GM19240 (cell line): Measurements from ENCODE around the gene GNG3.
"Not testable (repeated sequence)": the region's sequence is repeated elsewhere in the genome, so short reads cannot be mapped to it uniquely, and the experiment has no call there.

Source experiments
- DNase-seq: peaks from one replicate; pipeline ENCODE4 v3.0.0; 2011; ENCODE audit warnings: low spot score; ENCODE audit not compliant: insufficient read length

The GNG3 gene

DNA sequence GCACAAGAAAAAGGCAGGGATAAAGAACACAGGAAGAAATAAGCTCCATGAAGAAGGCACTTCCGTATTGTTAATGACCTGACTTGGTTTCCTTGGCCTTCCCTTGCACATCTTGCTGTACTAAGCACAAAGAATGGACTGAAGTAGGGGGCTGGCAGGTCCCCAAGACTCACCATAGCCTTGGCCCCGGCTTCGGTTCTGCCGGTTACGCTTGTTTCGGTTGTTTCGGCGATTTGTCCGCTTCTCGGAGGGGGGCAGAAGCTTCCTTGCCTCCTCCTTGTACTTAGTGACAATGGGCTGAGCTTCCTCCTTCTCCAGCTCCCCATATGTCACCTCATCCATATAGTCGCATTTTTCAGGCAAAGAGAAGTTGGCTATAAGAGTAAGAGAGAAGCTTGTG is 9.3 kb downstream of the GNG3 start:
- no peak for DNase-seq

DNA sequence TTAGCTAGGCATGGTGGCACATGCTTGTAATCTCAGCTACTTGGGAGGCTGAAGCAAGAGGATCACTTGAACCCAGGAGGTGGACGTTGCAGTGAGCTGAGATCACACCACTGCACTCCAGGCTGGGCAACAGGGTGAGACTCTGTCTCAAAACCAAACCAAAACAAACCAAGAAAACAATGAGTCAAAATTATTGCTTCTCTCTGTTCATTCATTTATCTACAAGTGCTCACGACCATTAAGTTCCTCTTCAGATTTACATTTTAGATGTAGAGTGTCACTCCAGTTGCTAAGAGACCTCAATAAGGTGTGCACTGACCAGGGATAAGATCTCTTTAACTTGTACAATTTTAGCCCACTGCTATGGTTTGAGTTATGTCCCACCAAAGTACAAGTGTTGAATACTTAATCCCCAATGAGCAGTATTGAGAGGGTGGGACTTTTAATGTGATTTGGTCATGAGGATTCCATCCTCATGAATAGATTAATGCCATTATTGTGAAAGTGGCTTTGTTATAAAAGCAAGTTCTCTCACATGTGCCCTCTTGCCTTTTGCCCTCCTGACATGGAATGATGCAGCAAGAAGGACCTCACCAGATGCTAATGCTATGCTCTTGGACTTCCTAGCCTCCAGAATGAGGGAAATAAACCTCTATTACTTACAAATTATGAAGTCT is 12.0 kb downstream of the GNG3 start:
- DNase-seq: no peak

DNA sequence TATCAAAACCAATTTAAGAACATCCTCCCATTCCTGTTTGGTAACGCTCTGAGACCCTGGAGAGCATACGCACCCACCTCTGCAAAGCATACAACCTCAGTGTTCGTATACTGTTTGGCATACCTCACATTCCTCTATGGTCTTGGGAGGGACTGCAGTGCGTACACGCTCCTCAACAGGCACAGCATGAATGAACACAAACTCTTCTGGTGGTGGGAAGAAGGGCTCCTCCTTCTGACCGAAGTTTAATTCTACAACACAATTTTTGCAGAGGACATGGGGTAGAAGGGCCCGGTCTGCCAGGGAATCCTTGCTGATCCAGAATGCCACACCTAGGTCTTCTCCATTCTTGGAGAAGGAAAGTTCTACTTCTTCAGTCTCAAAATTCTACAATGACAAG is 14.5 kb downstream of the GNG3 start:
- no peak for DNase-seq

DNA sequence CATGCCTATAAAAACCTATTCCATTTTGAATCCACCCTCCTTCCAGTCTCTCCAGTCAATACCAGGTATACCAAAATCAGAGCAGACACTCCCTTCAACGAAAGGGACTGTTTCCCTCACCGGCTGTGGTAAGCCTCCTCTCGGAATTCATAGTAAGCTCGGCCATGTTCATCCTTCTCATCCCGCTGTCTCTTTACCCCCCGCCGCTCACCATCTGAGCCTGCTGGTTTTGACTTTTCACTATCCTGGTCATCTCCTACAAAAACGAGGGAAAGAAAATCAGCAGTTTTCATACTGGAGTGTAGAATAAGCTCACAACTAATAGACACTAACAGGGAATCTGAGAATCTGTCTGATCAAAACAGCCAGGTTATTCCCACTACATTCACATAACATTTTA is 16.7 kb downstream of the GNG3 start:
- no peak for DNase-seq

DNA sequence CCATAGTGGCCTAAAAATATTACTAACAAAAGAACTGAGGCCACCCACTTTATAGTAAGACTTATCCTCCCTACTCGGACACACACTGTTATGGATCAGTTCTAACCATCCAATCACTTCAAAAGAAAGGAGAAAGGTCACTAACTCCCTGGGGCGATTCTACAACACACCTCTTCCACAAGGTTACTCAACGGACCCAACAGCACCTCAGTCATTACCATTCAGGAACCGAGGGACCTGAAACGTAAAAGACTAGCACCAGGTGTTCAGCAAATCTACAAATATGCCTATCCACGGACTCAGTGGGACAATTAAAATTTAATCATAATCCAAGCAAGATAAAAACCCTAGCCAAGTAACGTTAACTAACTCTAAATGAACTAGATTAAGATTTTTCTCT is 18.2 kb downstream of the GNG3 start:
- no peak for DNase-seq

DNA sequence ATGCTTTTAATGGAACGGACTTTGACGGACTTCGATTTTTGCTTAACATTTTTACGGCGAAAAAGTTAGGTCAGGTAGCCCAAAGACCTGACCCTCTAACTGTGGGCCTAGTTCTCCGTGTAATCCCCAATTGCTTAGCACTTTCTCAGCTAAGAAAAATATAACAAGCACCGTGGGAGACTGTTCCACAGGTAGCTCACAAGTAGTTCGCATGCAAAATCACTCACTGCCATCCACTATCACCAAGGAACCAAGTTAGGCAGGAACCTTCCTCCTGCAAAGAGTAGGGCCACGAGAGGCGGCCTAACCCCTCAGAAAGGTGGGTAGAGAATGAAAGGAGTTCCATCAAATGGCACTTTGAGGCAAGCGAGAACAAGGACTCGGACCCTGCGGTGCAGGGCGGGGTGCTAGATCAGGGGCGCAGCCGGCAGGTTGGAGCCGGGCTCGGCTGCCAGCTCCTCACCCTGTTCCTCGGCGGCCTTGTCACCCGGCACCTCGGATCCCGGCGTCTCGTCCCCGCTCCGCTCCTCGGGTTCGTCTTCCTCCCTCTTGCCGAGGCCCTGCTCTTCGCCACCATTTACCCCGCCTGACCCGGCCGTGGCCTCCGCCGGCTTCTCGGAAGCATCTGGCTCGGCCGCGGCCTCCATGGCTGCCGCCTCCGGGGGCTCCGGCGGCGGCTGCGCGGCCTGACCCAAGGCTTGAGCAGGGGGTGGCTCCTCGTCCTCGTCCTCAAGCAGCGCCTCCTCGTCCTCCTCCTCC is 18.9 kb downstream of the GNG3 start:
- DNase-seq: no peak

DNA sequence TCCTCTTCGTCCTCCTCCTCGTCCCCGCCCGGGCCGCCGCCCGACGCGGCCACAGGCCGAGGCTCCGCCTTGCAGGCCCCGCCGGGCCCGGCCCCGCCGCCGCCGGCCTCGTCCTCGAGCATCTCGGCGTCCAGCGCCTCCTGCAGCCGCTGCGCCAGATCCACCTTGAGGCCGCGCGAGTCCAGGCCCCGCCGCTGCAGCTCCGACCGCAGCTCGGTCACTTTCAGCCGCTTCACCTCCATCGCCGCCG is 19.4 kb downstream of the GNG3 start:
- DNase-seq: no peak

DNA sequence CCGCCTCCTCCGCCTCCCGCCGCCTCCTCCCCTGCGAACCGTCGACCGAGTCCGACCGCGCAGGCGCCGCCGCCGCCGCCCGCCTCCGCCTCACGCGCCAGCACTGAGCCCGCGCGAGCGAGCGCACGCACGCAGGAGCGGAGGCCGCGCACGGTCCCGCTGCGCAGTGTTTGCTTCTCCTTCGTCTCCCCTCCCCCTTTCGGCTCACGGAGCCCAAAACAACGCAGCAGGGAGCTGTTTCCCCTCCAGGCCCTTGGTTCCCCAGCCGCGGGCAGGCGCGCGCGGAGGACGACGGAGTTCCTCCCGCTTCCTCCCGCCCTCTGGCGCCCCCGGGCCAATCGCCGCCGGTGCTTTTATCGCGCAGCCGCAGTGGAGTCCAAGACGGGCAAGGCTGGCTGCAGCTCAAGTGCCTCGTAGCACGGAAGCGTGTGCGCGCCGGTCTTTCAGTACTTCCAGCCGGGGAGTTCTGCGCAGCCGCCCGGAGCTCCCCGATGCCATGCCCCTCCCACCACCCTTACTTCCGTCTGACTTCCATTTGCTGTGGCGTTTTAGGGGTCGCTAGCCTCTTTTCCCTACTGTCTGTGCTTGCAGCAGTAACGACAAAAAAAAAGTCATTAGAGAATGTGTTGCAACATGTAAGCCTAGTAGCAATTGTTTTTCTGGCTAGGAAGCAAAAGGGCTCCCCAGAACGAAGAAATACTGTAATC is 19.8 kb downstream of the GNG3 start, which contains the start of gene HNRNPUL2:
Gene HNRNPUL2, minus strand, starts transcription at position 293 of the 707 bp plus-strand sequence. CDS start 301 bp downstream, outside the sequence.
- peak; percentile 83 for DNase-seq

DNA sequence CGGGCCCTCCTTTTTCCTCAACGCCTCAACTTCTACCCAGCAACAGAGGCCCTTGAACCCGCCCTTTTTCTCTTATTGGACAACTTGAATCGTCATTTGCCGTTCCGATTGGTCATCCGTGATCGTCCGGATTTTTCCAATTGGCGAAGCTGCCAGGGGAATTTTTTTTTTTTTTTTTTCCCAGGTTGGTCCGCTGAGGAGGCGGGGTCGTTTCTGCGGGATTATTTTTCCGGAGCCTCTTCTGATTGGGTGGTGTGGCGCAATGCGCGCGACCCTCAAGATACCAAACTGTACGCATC is 20.3 kb downstream of the GNG3 start:
- DNase-seq: peak; percentile 60

DNA sequence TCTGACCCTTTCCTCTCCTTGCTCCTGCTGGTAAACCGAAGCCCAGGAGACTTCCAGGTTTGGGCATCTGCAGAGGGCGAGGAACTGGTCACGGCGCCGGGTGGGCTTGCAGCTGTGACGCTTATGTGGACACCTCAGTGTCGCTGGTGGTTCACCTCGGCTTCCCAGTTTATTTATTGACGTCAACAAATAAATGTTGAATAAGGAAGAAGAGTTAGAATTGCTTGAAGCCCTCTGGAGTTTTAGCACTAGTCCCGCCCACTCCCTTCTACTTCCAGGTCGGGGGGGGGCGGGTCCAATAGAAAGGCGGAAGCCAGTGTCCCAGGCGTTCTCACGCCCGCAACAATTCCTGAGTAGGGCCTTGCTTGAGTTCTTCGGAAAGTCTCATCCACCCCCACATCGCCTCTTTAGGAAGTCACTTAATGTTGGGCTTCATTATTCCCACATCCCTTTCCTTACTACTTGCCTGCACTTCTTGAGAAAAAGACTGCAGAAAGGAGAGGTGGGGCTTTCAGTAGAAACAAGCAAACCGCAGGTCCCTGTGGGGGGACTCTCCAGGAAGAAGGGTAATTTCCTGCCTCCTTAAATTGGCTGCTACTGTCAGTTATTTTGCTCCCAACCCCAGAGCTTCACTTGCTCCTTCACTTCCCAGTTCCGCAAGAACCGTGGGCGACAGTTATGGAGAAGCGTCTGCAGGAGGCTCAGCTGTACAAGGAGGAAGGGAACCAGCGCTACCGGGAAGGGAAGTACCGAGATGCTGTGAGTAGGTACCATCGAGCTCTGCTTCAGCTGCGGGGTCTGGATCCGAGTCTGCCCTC is 20.9 kb downstream of the GNG3 start, which contains the start of gene TTC9C:
Gene TTC9C, plus strand, starts transcription at position 316 of the 818 bp plus-strand sequence. Its CDS starts 363 bp downstream, at position 679.
- DNase-seq: peak; percentile 51

DNA sequence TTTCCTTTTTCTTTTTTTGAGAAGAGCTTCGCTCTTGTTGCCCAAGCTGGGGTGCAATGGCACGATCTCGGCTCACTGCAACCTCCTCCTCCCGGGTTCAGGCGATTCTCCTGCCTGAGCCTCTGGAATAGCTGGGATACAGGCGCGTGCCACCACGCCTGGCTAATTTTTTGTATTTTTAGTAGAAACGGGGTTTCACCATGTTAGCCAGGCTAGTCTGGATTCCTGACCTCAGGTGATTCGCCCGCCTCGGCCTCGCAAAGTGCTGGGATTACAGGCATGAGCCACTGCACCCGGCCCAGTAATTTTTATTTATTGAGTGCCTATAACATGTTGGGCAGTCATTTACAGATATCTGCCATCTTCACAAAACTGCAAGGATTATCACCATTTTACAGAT is 22.6 kb downstream of the GNG3 start:
- DNase-seq: not testable (repeated sequence)

DNA sequence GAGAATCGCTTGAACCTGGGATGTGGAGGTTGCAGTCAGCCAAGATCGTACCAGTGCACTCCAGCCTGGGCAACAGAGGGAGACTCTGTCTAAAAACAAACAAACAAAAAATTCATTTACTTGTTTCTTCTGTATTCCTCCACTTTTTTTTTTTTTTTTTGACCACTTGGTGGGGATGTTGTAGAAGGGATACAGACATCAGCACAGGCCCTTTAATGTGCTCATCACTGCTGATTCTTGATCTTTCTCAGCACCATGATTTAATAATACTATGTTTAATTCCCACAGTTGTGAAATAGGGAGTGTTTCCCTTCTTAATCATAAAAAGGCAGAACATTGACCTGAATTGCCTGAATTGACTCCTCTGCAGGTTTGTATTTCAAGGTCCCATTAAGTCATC is 25.4 kb downstream of the GNG3 start:
- DNase-seq: no peak

DNA sequence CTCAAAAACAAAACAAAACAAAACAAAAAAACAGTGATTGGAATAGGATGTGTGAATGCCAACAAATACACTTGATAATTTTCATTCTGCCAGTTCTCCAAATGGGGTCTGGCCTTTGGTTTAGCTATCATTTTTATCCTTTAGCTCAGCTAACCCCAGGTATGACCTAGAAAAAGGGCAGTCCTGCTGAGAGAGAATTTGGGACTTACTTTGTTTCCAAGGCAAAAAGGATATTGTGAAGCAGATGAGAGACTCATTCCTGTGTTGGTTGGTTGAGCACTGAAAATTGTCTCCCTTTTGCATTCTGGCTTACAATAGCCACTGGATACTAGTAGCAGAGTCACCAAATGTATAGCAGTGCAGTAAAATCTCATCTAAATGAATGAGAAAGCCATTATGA is 29.7 kb downstream of the GNG3 start:
- no peak for DNase-seq

DNA sequence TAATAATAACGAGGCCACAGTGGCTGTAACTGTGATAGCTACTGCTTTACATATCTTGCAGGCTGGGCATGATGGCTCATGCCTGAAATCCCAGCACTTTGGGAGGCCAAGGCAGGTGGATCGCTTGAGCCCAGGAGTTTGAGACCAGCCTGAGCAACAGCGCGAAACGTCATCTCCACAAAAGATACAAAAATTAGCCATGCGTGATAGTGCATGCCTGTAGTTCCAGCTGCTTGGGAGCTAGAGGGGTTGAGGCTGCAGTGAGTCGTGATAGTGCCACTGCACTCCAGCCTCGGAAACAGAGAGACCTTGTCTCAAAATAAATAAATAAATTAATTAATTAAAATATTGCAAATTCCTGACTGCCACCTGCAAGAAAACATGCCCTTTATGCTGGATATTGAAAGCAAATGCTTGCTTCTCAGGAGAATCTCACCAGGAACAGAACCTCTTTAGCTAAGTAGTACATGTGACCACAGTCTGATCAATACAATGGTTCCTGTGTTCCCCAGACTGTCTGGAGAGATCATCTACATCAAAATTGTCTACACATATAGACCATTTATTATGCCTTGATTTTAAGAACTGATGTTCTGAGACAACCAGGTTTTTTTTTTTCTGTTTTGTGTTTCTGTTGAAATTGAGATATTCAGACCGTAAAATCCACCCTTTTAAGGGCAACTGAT is 40.1 kb downstream of the GNG3 start:
- DNase-seq: no peak

DNA sequence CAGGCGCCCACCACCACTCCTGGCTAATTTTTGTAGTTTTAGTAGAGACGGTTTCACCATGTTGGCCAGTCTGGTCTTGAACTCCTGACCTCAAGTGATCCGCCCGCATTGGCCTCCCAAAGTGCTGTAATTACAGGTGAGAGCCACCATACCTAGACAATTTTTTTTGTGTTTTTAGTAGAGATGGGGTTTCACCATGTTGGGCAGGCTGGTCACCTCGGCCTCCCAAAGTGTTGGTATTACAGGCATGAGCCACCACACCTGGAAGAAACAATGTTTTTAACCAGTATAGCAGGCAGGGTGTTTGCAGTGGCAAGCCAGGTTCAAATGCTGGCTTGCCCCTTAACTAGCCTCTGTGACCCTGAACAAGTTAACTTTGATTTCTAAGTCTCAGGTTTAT is 42.5 kb downstream of the GNG3 start:
- not testable (repeated sequence) for DNase-seq

DNA sequence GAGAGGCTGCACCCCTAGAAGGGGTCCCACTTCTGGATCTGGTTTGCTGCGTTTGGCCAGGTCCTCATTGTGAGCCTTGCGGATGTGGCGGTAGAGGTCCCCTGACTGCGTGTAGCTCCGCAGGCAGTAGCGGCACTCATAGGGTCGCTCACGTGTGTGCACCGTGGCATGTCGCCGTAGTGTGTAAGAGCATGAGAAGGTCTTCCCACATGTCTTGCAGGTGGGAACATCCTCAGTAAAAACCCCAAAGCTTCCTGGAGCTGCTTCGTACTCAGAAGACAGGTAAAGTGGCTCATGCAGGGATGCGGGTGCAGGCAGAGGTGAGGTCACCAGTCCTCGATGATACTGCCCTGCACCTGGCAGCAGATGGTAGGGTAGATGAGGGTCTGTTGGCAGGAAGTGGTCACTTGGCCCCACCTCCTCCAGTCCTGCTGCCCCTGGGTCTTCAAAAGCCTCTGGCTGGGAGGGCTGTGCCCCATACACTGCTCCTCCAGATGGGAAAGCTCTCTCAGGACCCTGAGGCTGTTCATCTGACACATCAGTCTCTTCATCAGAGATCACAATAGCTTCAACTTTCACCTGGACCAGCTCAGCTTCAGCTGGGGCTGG is 44.8 kb downstream of the GNG3 start:
- DNase-seq: no peak

DNA sequence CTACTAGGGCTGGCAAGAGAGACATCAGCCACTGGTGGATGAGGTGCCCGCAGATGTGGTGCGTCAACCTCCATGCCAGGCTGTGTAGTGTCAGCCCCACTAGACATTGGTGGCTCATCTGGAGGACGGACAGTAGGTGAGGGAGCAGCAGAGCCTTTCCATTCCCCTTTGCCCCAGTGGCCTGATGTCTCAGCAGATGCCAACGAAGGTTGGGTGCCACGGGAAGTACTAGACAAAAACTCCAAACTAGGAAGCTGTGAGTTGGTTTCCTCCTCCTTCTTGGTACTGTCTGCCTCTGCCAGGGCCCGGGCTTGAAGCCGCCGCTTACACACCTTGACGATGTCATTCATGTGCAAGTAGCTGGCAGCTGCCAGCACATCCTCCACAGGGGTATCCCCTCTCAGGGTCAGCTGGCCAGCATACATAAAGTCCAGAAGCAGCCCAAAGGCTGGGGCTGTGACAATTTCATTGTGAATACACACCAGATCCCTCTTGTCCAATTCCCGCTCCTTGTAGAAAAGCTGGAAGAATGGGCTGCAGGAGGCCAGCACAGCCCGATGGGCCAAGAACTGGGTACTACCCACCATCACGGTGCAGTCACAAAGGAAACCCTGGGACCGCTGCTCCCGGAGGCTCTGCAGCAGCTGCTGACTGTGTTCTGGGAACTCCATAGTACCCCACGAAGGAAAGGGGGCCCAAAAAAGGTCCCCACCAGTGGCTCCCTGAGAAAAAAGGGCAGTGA is 45.7 kb downstream of the GNG3 start:
- DNase-seq: no peak

DNA sequence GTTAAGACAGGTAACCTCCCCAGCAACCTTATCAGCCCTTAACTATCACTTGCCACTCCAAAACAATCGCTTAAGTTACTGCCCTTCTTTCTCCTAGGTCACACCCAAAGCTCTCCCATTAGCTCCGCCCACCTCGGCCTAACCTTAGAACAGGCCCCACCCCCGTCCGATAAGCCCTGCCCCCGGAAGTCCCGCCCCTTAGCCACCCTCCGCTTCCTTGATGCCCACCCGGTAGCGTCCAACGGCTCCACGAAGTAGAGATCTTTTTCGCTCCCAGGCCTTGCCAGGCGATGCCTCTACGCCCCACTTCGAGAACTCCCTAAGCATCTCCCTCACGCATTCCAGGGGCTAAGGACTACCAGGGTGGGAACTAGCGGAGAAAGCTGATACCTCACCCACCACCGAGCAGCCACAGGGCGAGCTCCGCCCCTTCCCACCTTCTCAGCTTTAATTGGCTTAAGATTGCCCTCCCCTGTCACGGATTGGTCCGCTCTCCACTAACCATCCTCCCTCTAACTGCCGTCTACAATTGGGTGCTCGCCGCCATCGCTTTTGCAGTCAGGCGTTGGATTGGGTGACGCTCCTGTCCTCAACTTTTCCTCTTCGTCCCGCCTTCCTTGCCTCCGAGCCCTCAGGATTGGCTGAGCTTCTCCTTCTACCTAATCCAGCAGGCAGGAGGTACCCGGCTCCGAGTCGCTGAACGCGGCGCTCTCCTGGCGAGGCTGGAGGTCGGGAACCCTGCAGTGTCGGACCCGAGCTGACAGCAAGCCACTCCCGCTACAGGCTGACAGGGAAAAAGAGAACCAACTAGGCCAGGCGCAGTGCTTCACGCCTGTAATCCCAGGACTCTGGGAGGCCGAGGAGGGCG is 46.5 kb downstream of the GNG3 start, which contains the start of gene ZBTB3:
Gene ZBTB3, minus strand, starts transcription at position 425 of the 868 bp plus-strand sequence. CDS start 496 bp downstream, outside the sequence.
- peak; percentile 91 for DNase-seq

DNA sequence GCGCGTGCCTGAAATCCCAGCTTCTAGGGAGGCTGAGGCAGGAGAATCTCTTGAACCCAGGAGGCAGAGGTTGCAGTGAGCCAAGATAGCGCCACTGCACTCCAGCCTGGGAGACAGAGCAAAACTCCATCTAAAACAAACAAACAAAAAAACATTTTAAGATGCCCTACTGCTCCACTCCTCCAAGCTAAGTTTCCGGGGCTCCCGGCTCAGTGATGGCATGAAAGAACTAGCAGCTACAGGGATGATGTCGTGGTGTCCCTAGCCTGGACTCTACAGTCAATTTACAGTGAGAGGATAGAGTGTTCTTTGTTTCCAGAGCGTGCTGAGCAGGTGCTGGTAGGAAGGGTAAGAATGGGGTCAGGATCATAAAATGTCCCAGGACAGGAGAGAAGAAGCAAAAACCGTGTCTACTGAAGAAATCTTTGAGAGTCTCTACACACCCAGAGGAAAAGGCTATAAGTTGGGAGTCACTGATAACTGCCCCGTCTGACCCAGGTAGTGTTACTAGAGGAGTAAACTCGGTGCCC is 47.7 kb downstream of the GNG3 start:
- DNase-seq: no peak
